ENCODE results near the gene TAF4.
"Not testable (repeated sequence)": the region's sequence is repeated elsewhere in the genome, so short reads cannot be mapped to it uniquely, and the experiment has no call there.

TAF4 gene

GRCh38 chr20:61951695-61952533 lies 113.8 kb downstream of the TAF4 start:
- DNase-seq (ENCODE audit: extremely low read depth in 1 of 2, low read depth in 1 of 2): no peak

- DNase-seq (ENCODE audit: extremely low read depth in 1 of 2, low read depth in 1 of 2): no peak
Observed at GRCh38 chr20:61950641-61951071, 115.0 kb downstream of the TAF4 start.

GRCh38 chr20:61949714-61950640 lies 115.7 kb downstream of the TAF4 start:
- no peak for DNase-seq (ENCODE audit: extremely low read depth in 1 of 2, low read depth in 1 of 2)

GRCh38 chr20:61949363-61949713 lies 116.3 kb downstream of the TAF4 start:
- DNase-seq (ENCODE audit: extremely low read depth in 1 of 2, low read depth in 1 of 2): no peak

- DNase-seq (ENCODE audit: extremely low read depth in 1 of 2, low read depth in 1 of 2): no peak
Observed at GRCh38 chr20:61948586-61949362, 116.9 kb downstream of the TAF4 start.

- DNase-seq (ENCODE audit: extremely low read depth in 1 of 2, low read depth in 1 of 2): not testable (repeated sequence)
Observed at GRCh38 chr20:61948056-61948455, 117.6 kb downstream of the TAF4 start.

GRCh38 chr20:61945495-61945894 lies 120.2 kb downstream of the TAF4 start:
- DNase-seq (ENCODE audit: extremely low read depth in 1 of 2, low read depth in 1 of 2): not testable (repeated sequence)

GRCh38 chr20:61944967-61945366 lies 120.7 kb downstream of the TAF4 start:
- not testable (repeated sequence) for DNase-seq (ENCODE audit: extremely low read depth in 1 of 2, low read depth in 1 of 2)

- DNase-seq (ENCODE audit: extremely low read depth in 1 of 2, low read depth in 1 of 2): no peak
Observed at GRCh38 chr20:61942526-61942925, 123.2 kb downstream of the TAF4 start.

GRCh38 chr20:61941721-61942405 lies 123.8 kb downstream of the TAF4 start:
- no peak for DNase-seq (ENCODE audit: extremely low read depth in 1 of 2, low read depth in 1 of 2)

GRCh38 chr20:61940976-61941720 lies 124.5 kb downstream of the TAF4 start:
- no peak for DNase-seq (ENCODE audit: extremely low read depth in 1 of 2, low read depth in 1 of 2)

GRCh38 chr20:61940491-61940890 lies 125.2 kb downstream of the TAF4 start:
- DNase-seq (ENCODE audit: extremely low read depth in 1 of 2, low read depth in 1 of 2): no peak

GRCh38 chr20:61939691-61940360 lies 125.9 kb downstream of the TAF4 start:
- DNase-seq (ENCODE audit: extremely low read depth in 1 of 2, low read depth in 1 of 2): no peak

- DNase-seq (ENCODE audit: extremely low read depth in 1 of 2, low read depth in 1 of 2): no peak
Observed at GRCh38 chr20:61938839-61939690, 126.6 kb downstream of the TAF4 start.

GRCh38 chr20:61937963-61938838 lies 127.5 kb downstream of the TAF4 start:
- no peak for DNase-seq (ENCODE audit: extremely low read depth in 1 of 2, low read depth in 1 of 2)

GRCh38 chr20:61937146-61937962 lies 128.3 kb downstream of the TAF4 start:
- no peak for DNase-seq (ENCODE audit: extremely low read depth in 1 of 2, low read depth in 1 of 2)
